ENCODE data around the gene PEPD. TPM values are rescaled to one million over a fixed set of nuclear protein-coding genes. Genes with fewer than 3 reads are reported as not detected.

Gene PEPD
- total RNA-seq, 2 experiments from 2014 or later = 17.5 to 23.0 TPM

- peaks cover 49% of the 10 kb centered on the region for H3K4me1 ChIP-seq (ENCODE audit: insufficient read depth, low read length)
- ATAC-seq (ENCODE audit: poor library complexity) = no peak
- no peak overlapping the region for H3K4me3 ChIP-seq (ENCODE audit: low read length)
- Mint-ChIP-seq H3K9me3 (no peaks in the 10 kb centered on the region), H3K36me3 (ENCODE audit: low read depth) (peaks cover 11% of the 10 kb centered on the region), H3K27me3 (no peaks in the 10 kb centered on the region), H3K4me1 (ENCODE audit: low read depth) (peaks cover 65% of the 10 kb centered on the region), H3K4me3 (no peak overlapping the region), H3K27ac (no peak overlapping the region)
- no peak overlapping the region for H3K27ac ChIP-seq (ENCODE audit: low read depth in 1 of 2, low read length in 2 of 2)
- POLR2A ChIA-PET = no interaction called here
- intact Hi-C loops (cut with DNase I, micrococcal nuclease) = no loop called here
- no peaks in the 10 kb centered on the region for H3K9me3 ChIP-seq (ENCODE audit: control insufficient read depth in 1 of 2, insufficient read depth in 1 of 2, low read length in 2 of 2)
- H3K36me3 ChIP-seq (ENCODE audit: insufficient read depth, low read length) = no peaks in the 10 kb centered on the region
- no peak for TF ChIP-seq CTCF (IDR thresholded peaks at IDR 0.05)
- CTCF ChIA-PET = no interaction called here
- no peaks in the 10 kb centered on the region for H3K27me3 ChIP-seq (ENCODE audit: control insufficient read depth in 1 of 2, insufficient read depth in 2 of 2, low read length in 2 of 2)
- no peak for DNase-seq
These were observed 3.7 kb downstream of the PEPD start for GRCh38 chr19:33517922-33518321.

GRCh38 chr19:33515921-33516320, 5.7 kb downstream of the PEPD start:
- ChIA-PET CTCF (no interaction called here), POLR2A (no interaction called here)
- intact Hi-C loops (cut with DNase I, micrococcal nuclease) = no loop called here
- no peak for DNase-seq
- Histone ChIP-seq H3K27ac (ENCODE audit: low read depth in 1 of 2, low read length in 2 of 2) (no peak overlapping the region), H3K9me3 (ENCODE audit: control insufficient read depth in 1 of 2, insufficient read depth in 1 of 2, low read length in 2 of 2) (no peaks in the 10 kb centered on the region), H3K27me3 (ENCODE audit: control insufficient read depth in 1 of 2, insufficient read depth in 2 of 2, low read length in 2 of 2) (no peaks in the 10 kb centered on the region), H3K4me1 (ENCODE audit: insufficient read depth, low read length) (peaks cover 34% of the 10 kb centered on the region), H3K36me3 (ENCODE audit: insufficient read depth, low read length) (peaks cover 4% of the 10 kb centered on the region), H3K4me3 (ENCODE audit: low read length) (no peak overlapping the region)
- H3K27ac Mint-ChIP-seq = no peak overlapping the region
- TF ChIP-seq CTCF (IDR thresholded peaks at IDR 0.05) = no peak
- peaks cover 16% of the 10 kb centered on the region for H3K36me3 Mint-ChIP-seq (ENCODE audit: low read depth)
- H3K9me3 Mint-ChIP-seq = no peaks in the 10 kb centered on the region
- H3K4me1 Mint-ChIP-seq (ENCODE audit: low read depth) = peaks cover 51% of the 10 kb centered on the region
- H3K4me3 Mint-ChIP-seq = no peak overlapping the region
- ATAC-seq (ENCODE audit: poor library complexity) = no peak
- no peaks in the 10 kb centered on the region for H3K27me3 Mint-ChIP-seq

GRCh38 chr19:33514885-33515551, 6.6 kb downstream of the PEPD start:
- Mint-ChIP-seq H3K4me1 (ENCODE audit: low read depth) (peaks cover 42% of the 10 kb centered on the region), H3K9me3 (no peaks in the 10 kb centered on the region), H3K4me3 (no peak overlapping the region), H3K27ac (no peak overlapping the region), H3K27me3 (no peaks in the 10 kb centered on the region), H3K36me3 (ENCODE audit: low read depth) (peaks cover 16% of the 10 kb centered on the region)
- Histone ChIP-seq H3K27ac (ENCODE audit: low read depth in 1 of 2, low read length in 2 of 2) (no peak overlapping the region), H3K36me3 (ENCODE audit: insufficient read depth, low read length) (peaks cover 5% of the 10 kb centered on the region), H3K27me3 (ENCODE audit: control insufficient read depth in 1 of 2, insufficient read depth in 2 of 2, low read length in 2 of 2) (no peaks in the 10 kb centered on the region), H3K4me3 (ENCODE audit: low read length) (peak overlapping the region; percentile 3), H3K9me3 (ENCODE audit: control insufficient read depth in 1 of 2, insufficient read depth in 1 of 2, low read length in 2 of 2) (no peaks in the 10 kb centered on the region), H3K4me1 (ENCODE audit: insufficient read depth, low read length) (peaks cover 26% of the 10 kb centered on the region)
- intact Hi-C loops (cut with DNase I, micrococcal nuclease) = no loop called here
- ChIA-PET POLR2A (no interaction called here), CTCF (no interaction called here)
- TF ChIP-seq CTCF (IDR thresholded peaks at IDR 0.05) = no peak
- DNase-seq (peak in 2 of 14 experiments; percentile 32 to 40), ATAC-seq (ENCODE audit: poor library complexity) (peak; percentile 32)

All from CD4-positive, alpha-beta T cell (primary cell).